Measurements from ENCODE around the gene PRKAG3. TPM values are rescaled to one million over a fixed set of nuclear protein-coding genes. Genes with fewer than 3 reads are reported as not detected.

Gene PRKAG3
- total RNA-seq, 1 donor from 2014 or later: not detected

- DNase-seq (ENCODE audit: low read depth in 2 of 2): no peak
Observed at GRCh38 chr2:218839888-218840287, 8.3 kb upstream of the PRKAG3 start.

DNA sequence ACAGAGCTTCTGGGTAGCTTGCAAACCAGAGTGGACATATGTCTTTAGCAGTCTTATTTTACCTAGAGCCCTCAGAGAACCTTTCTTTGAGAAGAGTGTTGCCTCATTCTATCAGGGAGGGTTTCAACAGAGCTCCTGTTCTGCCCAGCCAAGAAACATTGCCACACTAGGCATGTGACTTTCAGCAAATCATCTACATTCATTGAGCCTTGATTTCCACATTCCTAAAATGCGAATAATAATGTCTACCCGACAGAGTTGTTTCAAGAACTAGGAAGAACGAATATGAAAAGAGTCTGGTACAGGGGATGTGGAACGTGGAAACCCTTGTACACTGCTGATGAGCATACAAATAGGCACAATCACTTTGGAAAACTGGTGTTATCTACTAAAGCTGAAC is 7.8 kb upstream of the PRKAG3 start:
- DNase-seq (ENCODE audit: low read depth in 2 of 2): no peak

DNA sequence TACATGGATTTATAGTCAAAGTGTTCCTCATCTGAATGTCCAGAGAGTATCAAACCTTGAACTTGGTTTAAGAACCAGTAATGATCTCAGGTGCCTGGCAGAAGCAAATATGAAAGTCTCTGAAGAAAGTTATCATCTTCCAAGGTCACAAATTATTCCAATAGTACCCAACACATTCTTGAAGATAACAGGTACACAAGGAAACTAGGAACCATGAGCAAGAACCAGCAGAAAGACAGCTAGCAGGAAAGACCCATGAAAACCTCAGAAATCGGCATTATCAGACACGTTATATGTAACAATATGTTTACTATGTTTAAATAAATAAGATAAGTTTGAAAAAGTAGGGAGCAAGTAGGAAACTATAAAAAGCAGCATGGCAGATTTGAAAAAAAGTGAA is 5.9 kb upstream of the PRKAG3 start:
- no peak for DNase-seq (ENCODE audit: low read depth in 2 of 2)

GRCh38 chr2:218834685-218835084 is 3.1 kb upstream of the PRKAG3 start:
- DNase-seq (ENCODE audit: low read depth in 2 of 2): no peak

DNA sequence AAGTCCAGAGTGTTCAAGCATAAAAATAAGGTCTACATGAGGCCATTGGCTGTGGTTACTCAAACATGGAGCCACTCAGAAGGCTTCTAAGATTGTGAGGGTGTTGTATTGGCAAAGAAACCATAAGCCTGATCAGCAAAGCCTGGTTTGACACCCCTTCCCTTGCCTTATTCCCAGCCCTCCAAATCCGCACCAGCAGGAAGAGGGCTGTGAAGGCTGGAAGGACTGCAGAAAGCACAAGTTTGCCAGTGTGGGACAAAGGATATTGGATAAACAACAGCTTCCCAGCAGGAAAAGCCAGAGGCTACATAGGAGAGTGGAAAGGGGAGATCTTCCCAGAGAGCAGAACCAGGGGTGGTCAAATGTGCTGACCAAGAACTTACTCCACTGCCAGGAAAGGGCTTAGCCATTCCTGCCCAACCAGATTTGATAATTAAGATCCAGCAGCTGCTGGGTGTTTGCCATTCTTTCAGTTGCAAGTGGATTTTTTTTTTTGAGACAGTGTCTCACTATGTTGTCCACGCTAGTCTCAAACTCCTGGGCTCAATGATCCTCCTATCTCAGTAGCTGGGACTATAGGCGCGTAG is 1.5 kb upstream of the PRKAG3 start:
- DNase-seq (ENCODE audit: low read depth in 2 of 2): no peak

DNA sequence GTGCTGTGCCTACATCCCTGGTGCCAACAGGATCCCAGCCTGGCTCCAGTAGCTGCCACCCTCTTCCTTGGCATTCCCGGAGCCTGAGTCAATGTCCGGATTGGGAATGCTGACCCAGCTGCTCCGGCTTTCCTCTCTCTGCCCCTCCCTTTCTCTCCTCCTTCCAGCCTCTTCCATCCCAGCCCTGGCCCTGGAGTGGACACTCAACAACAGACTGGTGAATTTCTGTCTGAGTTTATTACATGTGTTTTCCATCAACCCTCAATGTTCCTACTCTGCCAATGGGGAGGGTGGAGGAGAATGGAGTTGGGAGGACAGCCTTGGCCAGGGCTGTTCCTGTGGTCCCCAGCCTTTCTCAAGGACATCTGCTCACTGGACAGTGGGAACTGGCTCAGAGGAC is 917 bp upstream of the PRKAG3 start:
- peak in 1 of 2 donors; percentile 50 for DNase-seq (ENCODE audit: low read depth in 2 of 2)

GRCh38 chr2:218832081-218832480 is 478 bp upstream of the PRKAG3 start:
- no peak for DNase-seq (ENCODE audit: low read depth in 2 of 2)

- no peak for DNase-seq (ENCODE audit: low read depth in 2 of 2)
Observed at GRCh38 chr2:218830526-218831306, 887 bp downstream of the PRKAG3 start.

DNA sequence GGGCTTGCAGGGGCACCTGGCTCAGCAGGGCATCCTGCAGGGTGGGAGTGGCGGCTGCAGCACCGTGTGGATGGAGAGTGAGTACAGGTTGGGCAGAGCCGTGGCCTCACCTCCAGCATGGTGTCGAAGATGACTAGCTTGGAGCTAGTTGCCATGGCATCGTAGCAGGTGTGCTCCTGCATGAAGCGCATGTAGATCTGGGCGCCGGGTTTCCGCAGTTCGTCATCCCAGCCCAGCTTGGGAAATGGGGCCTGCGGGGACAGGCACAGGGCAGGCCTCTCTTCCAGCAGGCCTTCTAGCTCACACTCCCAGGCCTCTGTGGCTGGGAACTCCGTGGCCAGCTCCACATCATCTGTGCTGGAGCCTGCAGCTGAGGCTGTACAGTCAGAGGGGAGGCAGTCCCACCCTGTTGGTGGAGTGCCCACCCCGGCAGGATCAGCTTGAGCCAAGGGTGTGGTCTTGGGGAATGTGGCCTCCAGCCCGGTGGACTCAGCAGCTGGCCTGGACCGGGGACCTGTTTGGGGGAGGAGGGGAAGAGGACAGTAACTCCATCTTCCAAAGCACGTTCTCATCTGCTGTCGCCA is 1.6 kb downstream of the PRKAG3 start:
- DNase-seq (ENCODE audit: low read depth in 2 of 2): no peak

DNA sequence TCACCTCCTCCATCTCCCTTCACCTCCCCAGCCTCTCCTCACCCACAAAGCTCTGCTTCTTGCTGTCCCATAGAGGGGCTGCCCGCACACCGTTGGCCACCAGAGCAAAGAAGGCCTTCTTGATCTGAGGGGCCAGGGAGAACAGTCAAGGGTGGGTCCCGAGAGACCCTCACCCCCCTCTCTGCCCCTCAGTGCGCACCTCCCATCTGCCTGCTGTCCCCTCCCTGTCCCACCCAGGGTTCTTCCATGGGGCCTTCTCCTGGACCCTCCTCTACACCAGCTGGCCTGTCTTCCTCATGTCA is 3.2 kb downstream of the PRKAG3 start:
- no peak for DNase-seq (ENCODE audit: low read depth in 2 of 2)

- no peak for DNase-seq (ENCODE audit: low read depth in 2 of 2)
Observed at GRCh38 chr2:218827701-218828476, 3.7 kb downstream of the PRKAG3 start.

DNA sequence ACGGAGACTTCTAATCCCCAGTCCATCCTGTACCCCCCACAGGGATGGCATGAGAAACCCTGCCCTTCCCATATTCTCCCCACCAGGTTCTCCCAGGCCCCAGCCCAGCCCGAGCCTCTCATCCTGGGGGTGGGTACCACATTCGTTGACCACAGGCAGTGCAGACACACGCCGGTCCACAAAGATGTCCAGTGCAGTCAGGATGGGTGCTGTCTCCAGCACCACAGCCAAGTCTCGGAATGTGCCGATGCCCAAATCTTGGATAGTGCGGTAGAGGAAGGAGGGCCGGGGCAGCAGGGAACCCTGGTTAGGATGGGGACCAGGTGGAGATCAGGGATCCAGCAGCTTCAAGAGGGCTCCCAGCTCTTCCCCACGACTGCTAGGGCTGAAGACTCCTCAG is 4.8 kb downstream of the PRKAG3 start:
- DNase-seq (ENCODE audit: low read depth in 2 of 2): no peak

DNA sequence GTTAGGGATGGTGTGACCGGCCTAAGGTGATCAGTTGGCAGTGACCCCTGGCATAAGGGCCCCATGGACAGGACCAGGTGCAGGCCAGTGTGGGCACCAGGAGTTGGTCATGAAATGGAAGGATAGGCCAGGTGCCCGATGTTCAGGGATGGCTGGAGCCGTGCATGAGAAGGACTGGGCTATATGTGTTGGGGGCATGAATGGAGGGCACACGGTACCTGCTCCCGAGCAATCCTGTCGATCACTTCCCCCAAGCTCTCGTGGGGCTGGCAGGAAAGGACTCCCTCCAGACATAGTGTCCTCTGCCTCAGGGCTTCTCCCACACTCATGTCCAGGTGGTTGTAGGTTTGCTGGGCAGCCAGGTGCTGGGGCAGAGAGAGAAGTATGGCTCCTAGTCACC is 7.6 kb downstream of the PRKAG3 start:
- DNase-seq (ENCODE audit: low read depth in 2 of 2): no peak

GRCh38 chr2:218823196-218823855 is 8.3 kb downstream of the PRKAG3 start:
- no peak for DNase-seq (ENCODE audit: low read depth in 2 of 2)

- DNase-seq (ENCODE audit: low read depth in 2 of 2): no peak
Observed at GRCh38 chr2:218822622-218823021, 9.0 kb downstream of the PRKAG3 start.

DNA sequence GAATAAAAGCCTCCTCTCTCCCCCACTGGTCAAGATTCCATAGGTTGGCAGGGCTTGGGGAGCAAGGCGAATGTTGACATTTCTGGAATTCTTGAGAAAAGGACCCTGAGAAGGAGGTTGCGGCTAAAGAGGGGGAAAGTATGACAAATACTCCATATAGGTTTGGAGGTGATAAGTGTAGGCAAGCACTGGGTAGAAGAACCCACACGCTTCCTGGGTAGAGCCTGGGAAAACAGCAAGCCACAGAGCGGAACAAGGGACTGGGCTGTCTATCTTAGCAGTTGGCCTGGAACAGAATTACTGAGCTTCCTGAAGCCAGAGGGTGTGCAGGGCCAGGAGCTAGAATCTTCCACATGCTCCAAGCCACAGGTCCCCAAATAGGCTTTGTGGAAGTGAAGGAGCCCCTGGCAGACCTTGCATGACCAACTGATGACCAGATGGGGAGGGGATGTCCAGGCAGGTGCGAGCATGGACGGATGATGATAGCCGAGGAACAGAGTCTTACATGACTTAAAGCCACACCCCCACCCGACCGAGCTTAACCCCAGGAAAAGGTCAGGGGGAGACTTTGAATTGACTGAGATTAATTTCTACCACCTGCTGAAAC is 9.9 kb downstream of the PRKAG3 start:
- no peak for DNase-seq (ENCODE audit: low read depth in 2 of 2)

DNA sequence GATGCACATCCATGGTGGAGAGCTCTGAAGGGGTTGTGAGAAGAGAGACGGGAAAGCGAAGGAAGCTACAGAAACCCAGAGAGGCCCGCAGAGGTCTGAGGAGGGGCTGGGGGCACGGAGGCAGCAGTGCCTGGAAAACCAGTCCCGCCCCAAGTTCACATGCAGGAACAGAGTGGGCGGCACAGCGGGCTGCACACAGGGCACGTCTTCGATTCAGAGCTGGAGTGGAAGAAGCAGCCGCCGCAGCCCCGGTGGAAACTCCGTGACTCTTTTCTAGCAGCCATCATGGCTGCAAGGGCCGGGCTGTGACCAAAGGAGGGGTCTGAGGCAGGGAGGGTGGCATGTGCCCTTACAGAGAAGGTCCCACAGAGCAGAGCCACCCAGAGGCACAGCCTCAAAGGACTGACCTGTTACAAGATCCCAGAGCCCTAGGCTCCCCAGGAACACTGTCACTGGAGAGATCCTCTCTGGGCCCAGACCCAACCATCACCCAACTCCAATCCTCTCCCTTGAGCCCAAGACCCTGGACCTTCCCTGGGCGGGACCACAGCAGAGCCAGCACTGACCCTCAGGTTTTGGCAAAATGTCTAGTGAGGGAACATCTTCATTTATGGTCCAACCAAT is 10.7 kb downstream of the PRKAG3 start:
- DNase-seq (ENCODE audit: low read depth in 2 of 2): no peak

DNA sequence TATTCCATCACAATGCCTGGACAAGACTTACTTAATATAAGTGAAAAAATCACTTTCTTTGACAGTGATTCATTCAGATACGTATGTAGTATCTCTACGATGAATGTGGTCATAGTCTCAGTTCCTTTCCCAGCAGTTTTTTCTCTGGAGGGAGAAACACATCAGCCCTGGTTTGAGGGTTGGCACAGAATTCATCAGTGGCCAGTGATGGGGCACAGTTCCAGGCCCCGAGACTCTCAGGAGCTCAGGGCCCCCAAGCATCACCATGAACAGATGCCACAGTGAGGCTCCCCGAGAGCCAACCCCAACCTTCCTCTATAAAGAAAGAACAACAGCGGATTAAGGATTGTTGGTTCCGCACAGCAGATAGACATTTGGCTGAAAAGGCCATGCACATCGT is 12.5 kb downstream of the PRKAG3 start:
- no peak for DNase-seq (ENCODE audit: low read depth in 2 of 2)

DNA sequence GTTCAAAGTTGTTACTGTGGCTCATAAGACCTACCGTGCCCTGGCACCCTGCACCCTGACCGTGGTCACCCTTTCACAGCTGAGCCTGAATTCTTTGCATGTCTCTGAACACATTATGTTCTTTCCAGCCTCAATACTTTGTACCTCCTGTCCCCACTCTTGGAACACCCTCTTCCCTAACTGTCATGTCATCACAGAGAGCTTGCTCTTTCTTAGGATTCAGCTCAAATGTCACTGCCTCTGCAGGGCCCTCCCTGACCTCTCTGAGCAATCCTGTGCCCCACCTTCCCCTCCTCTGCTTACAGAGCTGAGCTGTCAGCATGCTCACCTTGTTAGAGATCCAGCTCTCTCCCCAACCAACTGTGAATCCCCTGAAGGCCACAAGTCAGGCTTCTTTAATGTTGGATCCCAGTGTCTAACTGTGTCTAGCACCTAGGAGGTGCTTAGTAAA is 15.0 kb downstream of the PRKAG3 start:
- no peak for DNase-seq (ENCODE audit: low read depth in 2 of 2)

GRCh38 chr2:218815649-218816048 is 16.0 kb downstream of the PRKAG3 start:
- no peak for DNase-seq (ENCODE audit: low read depth in 2 of 2)

DNA sequence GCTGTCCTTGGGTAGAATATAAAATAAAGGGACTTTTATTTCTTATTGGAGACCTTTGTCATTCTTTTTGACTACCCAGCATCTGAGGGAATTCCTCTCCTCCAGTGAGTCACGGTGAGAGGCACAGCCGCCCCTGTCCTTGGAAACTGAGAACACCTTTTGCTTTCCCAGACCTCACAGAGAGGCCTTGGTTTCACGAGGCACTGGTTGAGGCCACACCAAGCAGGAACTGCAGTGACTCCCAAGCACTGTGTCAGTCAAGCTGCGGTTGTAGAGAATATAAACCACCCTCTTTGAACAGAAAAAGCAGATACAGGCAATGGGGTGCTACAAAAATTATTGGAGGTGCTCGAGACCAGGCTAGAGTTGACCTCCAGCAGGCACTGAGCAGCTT is 16.4 kb downstream of the PRKAG3 start:
- no peak for DNase-seq (ENCODE audit: low read depth in 2 of 2)

All from dermis microvascular lymphatic vessel endothelial cell (primary cell).